Vagina (tissue), 2 donors: Measurements from ENCODE around the gene MT4.

ENCODE experiments used
- CTCF ChIP-seq, 3 experiments: fragments of 450-650 bp in 2 of 3; fragments of 200-600 bp in 1 of 3; sonication (generic) in 1 of 3; IDR thresholded peaks; one replicate each; pipeline ENCODE4 v1.5.1; 2017 to 2019; ENCODE audit warnings: antibody characterized with exemption in 3 of 3, mild to moderate bottlenecking in 2 of 3, moderate library complexity in 2 of 3
- POLR2AphosphoS5 ChIP-seq, 2 donors: sonication (generic); formaldehyde crosslinking; IDR thresholded peaks; one replicate each; pipeline ENCODE4 v1.9.0; 2017; ENCODE audit warnings: antibody characterized with exemption in 2 of 2, mild to moderate bottlenecking in 2 of 2, low read depth in 1 of 2; ENCODE audit not compliant: insufficient read depth in 1 of 2

- TF ChIP-seq CTCF (IDR thresholded peaks at IDR 0.05) (peak in 1 of 3 experiments; percentile 27), POLR2AphosphoS5 (IDR thresholded peaks at IDR 0.05; ENCODE audit: insufficient read depth in 1 of 2, low read depth in 1 of 2) (no peak)
These were observed 44.6 kb downstream of the MT4 start for GRCh38 chr16:56609463-56609921.
